ENCODE data around the gene EED. TPM values are rescaled to one million over a fixed set of nuclear protein-coding genes. Genes with fewer than 3 reads are reported as not detected.

EED gene
- polyA plus RNA-seq, 1 experiment, result 17.5 TPM

DNA sequence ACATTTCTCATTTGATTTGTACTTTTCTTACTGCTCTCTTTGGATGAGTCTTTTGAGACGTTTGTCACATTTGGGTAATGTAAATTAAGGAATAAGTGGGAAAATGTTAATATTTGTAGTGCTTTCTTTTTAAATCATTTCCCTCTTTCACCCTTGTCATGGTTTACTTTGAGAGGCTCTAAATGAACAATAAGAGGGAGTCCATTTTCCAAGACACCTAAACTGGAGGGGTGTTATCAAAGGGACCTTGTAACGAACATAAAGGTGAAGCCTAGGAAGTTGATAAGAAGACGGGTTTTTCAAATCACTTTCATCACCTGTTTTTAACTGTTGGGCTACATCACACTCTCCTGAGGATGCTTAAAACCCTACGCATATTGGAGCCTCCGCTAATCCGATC lies 12.1 kb downstream of the EED start:
- ChIA-PET POLR2A (interaction anchor here (0.6 kb wide), 1 partner anchor 29 kb away, joined by 3 read pairs; no protein-coding TSS in a partner anchor), CTCF (no interaction called here)
- H3K27ac ChIP-seq (ENCODE audit: low read depth, low read length), result no peak overlapping the region
- TF ChIP-seq CTCF (IDR thresholded peaks at IDR 0.05; ENCODE audit: low read depth, low read length), result no peak
- H3K4me3 ChIP-seq (ENCODE audit: low read depth, low read length), result no peak overlapping the region
- no peak for DNase-seq (ENCODE audit: low read depth, low spot score)
- H3K9me3 ChIP-seq (ENCODE audit: control insufficient read depth, insufficient read depth, low read length), result no peaks in the 10 kb centered on the region
- H3K27me3 ChIP-seq (ENCODE audit: control insufficient read depth, insufficient read depth, low read length), result no peaks in the 10 kb centered on the region

DNA sequence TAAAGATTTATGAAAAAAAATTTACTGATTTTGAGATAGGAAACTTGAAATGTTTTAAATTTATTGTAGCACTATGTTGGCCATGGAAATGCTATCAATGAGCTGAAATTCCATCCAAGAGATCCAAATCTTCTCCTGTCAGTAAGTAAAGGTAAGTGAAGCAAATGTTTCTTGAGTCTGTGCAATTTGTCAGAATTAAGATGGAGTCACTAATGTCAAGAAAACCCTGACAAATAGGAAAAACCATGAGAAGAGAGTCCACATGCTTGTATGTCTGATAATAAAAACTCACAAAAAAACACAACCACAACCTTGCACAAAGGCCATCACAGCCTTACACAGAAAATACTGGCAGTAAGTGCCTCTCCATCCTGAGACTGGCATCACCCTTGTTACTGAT lies 12.9 kb downstream of the EED start:
- TF ChIP-seq CTCF (IDR thresholded peaks at IDR 0.05; ENCODE audit: low read depth, low read length), result no peak
- ChIA-PET CTCF (interaction anchor here (0.9 kb wide), 1 partner anchor 9 kb away, joined by 13 read pairs; no protein-coding TSS in a partner anchor), POLR2A (no interaction called here)
- no peaks in the 10 kb centered on the region for H3K27me3 ChIP-seq (ENCODE audit: control insufficient read depth, insufficient read depth, low read length)
- DNase-seq (ENCODE audit: low read depth, low spot score), result no peak
- H3K4me3 ChIP-seq (ENCODE audit: low read depth, low read length), result no peak overlapping the region
- no peaks in the 10 kb centered on the region for H3K9me3 ChIP-seq (ENCODE audit: control insufficient read depth, insufficient read depth, low read length)
- H3K27ac ChIP-seq (ENCODE audit: low read depth, low read length), result no peak overlapping the region

GRCh38 chr11:86259730-86260129 lies 15.2 kb downstream of the EED start:
- Histone ChIP-seq H3K27ac (ENCODE audit: low read depth, low read length) (no peak overlapping the region), H3K4me3 (ENCODE audit: low read depth, low read length) (no peak overlapping the region), H3K9me3 (ENCODE audit: control insufficient read depth, insufficient read depth, low read length) (no peaks in the 10 kb centered on the region), H3K27me3 (ENCODE audit: control insufficient read depth, insufficient read depth, low read length) (no peaks in the 10 kb centered on the region)
- DNase-seq (ENCODE audit: low read depth, low spot score), result no peak
- TF ChIP-seq CTCF (IDR thresholded peaks at IDR 0.05; ENCODE audit: low read depth, low read length), result no peak
- POLR2A ChIA-PET, result interaction anchor here (0.6 kb wide), 2 partner anchors 32 to 268 kb away, joined by 3 to 11 read pairs; no protein-coding TSS in a partner anchor
- CTCF ChIA-PET, result interaction anchor here (1.1 to 1.5 kb wide), 2 partner anchors 218 to 405 kb away, joined by 5 read pairs; partner anchors contain the start of gene CCDC83

DNA sequence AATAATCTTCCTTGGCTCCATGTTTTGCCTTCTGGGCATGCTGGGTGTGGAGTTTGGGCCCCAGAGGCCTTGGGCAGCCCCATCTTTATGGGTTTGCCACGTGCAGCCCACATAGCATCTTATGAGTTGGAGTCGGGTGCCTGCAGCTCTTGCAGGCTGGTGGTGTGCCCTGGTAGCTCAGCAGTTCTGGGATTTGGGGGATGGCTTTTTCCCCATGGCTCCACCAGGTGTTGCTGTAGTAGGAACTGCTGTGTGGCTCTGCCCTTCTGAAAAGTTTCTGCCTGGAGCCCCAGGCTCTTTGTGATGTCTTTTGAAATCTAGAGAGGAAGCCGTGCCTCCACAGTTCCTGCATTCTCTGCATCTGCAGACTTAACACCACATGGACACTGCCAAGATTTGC lies 16.8 kb downstream of the EED start:
- TF ChIP-seq CTCF (IDR thresholded peaks at IDR 0.05; ENCODE audit: low read depth, low read length), result no peak
- POLR2A ChIA-PET, result no interaction called here

DNA sequence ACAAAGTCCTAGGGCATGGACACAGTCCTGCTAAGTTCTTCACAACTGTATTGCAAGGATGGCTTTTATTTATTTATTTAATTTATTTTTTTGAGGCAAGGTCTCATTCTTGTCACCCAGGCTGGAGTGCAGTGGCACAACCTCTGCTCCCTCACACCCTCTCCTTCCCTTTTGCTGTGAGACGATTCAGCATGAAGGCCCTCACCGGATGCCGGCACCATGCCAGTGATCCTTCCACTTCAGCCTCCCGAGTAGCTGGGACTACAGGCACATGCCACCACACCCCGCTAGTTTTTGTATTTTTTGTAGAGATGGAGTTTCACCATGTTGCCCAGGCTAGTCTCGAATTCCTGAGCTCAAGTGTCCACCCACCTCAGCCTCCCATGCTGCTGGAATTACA lies 17.8 kb downstream of the EED start:
- ChIA-PET CTCF (no interaction called here), POLR2A (interaction anchor here (1.0 kb wide), 1 partner anchor 17 kb away, joined by 3 read pairs; no protein-coding TSS in a partner anchor)
- Histone ChIP-seq H3K27me3 (ENCODE audit: control insufficient read depth, insufficient read depth, low read length) (no peaks in the 10 kb centered on the region), H3K4me3 (ENCODE audit: low read depth, low read length) (no peak overlapping the region), H3K27ac (ENCODE audit: low read depth, low read length) (no peak overlapping the region), H3K9me3 (ENCODE audit: control insufficient read depth, insufficient read depth, low read length) (no peaks in the 10 kb centered on the region)
- no peak for DNase-seq (ENCODE audit: low read depth, low spot score)
- no peak for TF ChIP-seq CTCF (IDR thresholded peaks at IDR 0.05; ENCODE audit: low read depth, low read length)

More for the DNA sequence above, 16.8 kb downstream of the EED start:
- Histone ChIP-seq H3K27me3 (ENCODE audit: control insufficient read depth, insufficient read depth, low read length) (no peaks in the 10 kb centered on the region), H3K4me3 (ENCODE audit: low read depth, low read length) (no peak overlapping the region), H3K9me3 (ENCODE audit: control insufficient read depth, insufficient read depth, low read length) (no peaks in the 10 kb centered on the region), H3K27ac (ENCODE audit: low read depth, low read length) (no peak overlapping the region)
- no peak for DNase-seq (ENCODE audit: low read depth, low spot score)
- CTCF ChIA-PET, result no interaction called here
